Mucosa of rectum (tissue), 2 donors: ENCODE measurements around the gene CORO2B.
A peak's percentile ranks its signal among the peaks of the same experiment; 100 is the strongest.

ENCODE experiments used
- H3K27ac ChIP-seq, 2 donors: one replicate each; pipeline ENCODE4 v1.7.0; 2013; ENCODE audit warnings: inconsistent platforms in 2 of 2, low read depth in 2 of 2, low read length in 2 of 2
- H3K27me3 ChIP-seq, 2 donors: one replicate each; pipeline ENCODE4 v1.7.0; 2013; ENCODE audit warnings: low read length in 2 of 2; ENCODE audit not compliant: control insufficient read depth in 2 of 2, insufficient read depth in 2 of 2
- H3K36me3 ChIP-seq, 2 donors: one replicate each; pipeline ENCODE4 v1.7.0; 2013; ENCODE audit warnings: low read length in 2 of 2; ENCODE audit not compliant: control insufficient read depth in 2 of 2, insufficient read depth in 2 of 2
- H3K4me1 ChIP-seq, 2 donors: one replicate each; pipeline ENCODE4 v1.7.0; 2013; ENCODE audit warnings: low read length in 2 of 2, mild to moderate bottlenecking in 1 of 2; ENCODE audit not compliant: control insufficient read depth in 2 of 2, insufficient read depth in 2 of 2
- H3K4me3 ChIP-seq, 2 donors: one replicate each; pipeline ENCODE4 v1.7.0; 2013; ENCODE audit warnings: low read length in 2 of 2
- H3K9ac ChIP-seq, 2 donors: one replicate each; pipeline ENCODE4 v1.7.0; 2013; ENCODE audit warnings: low read length in 2 of 2, low read depth in 1 of 2, mild to moderate bottlenecking in 1 of 2
- H3K9me3 ChIP-seq, 2 donors: one replicate each; pipeline ENCODE4 v1.7.0; 2013; ENCODE audit warnings: low read length in 2 of 2; ENCODE audit not compliant: control insufficient read depth in 2 of 2
- donor health status: healthy.
- donor health status: Normal muscosa, but diverticular disease.

Gene CORO2B

DNA sequence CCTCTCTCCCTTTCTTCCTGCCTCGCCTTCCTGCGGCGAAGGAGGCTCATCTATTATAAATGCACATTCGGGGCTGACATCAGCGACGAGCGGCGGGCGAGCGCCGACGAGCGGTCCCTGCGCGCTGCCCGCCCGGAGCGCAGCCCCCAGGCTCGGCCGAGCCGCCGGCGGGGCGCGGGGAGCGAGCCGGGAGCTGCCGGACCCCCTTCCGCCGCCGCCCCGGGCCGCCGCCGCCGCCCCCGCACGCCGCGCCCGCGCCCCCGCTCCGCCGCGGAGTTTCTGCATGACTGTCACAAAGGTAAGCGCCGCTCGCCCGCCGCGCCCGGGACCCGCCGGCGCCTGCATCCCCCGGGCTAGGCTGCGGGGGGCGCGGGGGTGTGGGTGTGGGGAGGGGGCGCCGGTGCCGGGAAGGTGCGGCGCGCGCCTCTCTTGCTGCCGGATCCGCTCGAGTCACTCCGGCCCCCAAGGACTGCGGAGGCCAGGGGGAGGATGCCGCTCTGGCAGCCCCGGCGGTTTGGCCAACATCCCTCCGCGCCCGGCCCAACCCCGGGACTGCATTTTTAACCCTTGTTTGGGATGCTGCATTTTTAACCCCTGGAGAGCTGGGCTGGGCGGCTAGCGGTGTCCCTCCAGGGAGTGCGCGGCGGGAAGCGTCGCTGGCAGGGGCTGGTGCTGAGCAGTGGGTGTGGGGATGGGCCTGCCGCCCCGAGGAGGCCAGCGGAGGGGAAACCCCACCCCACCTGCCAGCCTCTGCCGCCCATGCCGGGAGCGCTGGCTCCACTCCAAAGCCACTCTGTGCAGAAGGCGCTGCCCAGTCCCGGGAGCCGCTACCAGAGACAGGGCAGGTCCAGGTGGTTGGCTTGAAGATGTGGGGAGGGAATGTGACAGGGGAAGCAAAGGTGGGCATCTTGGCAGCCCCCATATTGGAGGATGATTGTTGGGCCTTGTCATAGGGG, at the start of gene CORO2B:
CORO2B (plus strand) TSS at position 14 of the 956 bp plus-strand sequence; CDS start at position 284, 270 bp downstream.
- Histone ChIP-seq H3K27me3 (peaks cover 24 to 36% of the 10 kb centered on the region in 2 donors), H3K27ac (peak within 1 kb of the TSS; percentile 16 to 21), H3K4me1 (peaks cover 7 to 9% of the 10 kb centered on the region in 2 donors), H3K9ac (peak within 1 kb of the TSS in 1 of 2 donors; percentile 53), H3K9me3 (peaks cover 0 to 2% of the 10 kb centered on the region in 2 donors), H3K4me3 (peak within 1 kb of the TSS; percentile 59 to 73), H3K36me3 (no peaks in the 10 kb centered on the region)

DNA sequence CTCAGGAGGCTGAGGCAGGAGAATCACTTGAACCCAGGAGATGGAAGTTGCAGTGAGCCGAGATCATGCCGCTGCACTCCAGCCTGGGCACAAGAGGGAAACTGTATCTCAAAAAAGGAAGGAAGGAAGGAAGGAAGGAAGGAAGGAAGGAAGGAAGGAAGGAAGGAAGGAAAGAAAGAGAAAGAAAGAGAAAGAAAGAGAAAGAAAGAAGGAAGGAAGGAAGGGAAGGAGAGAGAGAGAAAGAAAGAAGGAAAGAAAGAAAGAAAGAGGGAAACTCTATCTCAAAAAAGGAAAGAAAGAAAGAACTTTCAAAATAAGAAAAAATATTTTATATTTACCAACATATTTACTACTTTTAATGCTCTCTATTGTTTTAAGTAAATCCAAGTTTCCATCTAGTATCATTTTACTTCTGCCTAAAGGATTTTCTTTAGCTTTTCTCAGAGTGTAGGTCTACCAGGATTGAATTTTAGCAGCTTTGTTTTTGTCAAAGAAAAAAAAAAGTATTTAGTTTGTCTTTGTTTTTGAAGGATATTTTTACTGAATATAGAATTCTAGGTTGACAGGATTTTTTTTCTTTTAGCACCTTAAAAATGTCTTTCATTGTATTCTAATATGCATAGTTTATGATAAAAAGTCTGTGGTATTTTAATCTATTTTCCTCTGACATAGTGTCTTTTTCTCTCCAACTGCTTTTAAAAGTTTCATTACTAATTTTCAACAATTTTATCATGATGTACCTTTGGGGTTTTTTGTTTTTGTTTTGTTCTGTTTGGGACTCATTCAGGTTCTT, 47.2 kb upstream of the CORO2B start:
- Histone ChIP-seq H3K4me3 (no peak overlapping the region), H3K36me3 (no peaks in the 10 kb centered on the region), H3K9me3 (no peaks in the 10 kb centered on the region), H3K27me3 (no peaks in the 10 kb centered on the region), H3K9ac (no peak overlapping the region), H3K27ac (no peak overlapping the region), H3K4me1 (no peaks in the 10 kb centered on the region)

DNA sequence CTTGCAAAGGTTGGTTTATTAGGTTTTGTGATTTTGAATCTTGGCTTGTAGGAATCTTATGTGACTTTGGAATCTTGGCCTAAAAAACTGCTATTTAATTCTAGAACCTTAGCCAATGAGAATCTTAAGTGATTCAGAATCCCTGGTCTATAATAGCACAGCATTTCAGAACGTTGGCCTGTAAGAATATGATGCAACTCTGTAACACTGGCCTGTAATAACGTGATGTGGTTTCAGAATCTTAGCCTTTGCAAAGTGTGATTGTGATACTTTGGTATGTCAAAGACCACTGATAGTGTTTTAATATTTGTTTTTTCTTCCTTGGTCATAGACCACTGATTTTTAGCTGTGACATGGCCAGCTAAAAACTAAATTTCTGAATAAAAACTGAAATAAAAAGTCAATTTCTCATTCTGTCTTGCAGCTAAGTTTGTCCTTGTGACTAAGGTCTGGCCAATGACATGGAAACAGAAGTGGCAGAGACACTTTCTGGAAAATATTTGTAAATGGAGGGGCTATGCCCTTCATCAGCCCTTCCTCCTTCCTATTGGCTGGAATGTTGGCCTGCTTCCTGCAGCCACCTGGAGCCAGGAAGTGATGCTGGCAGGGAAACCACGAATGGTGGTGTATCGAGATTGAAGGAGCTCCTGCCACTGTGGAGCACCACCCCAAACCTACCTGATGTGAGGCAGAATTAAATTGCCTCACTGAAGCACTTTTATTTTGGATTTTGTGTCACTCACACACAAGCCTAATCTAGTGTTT, 42.3 kb upstream of the CORO2B start:
- no peaks in the 10 kb centered on the region for H3K9me3 ChIP-seq
- no peaks in the 10 kb centered on the region for H3K4me1 ChIP-seq
- H3K27me3 ChIP-seq, result no peaks in the 10 kb centered on the region
- no peak overlapping the region for H3K9ac ChIP-seq
- H3K36me3 ChIP-seq, result no peaks in the 10 kb centered on the region
- no peak overlapping the region for H3K4me3 ChIP-seq
- no peak overlapping the region for H3K27ac ChIP-seq

DNA sequence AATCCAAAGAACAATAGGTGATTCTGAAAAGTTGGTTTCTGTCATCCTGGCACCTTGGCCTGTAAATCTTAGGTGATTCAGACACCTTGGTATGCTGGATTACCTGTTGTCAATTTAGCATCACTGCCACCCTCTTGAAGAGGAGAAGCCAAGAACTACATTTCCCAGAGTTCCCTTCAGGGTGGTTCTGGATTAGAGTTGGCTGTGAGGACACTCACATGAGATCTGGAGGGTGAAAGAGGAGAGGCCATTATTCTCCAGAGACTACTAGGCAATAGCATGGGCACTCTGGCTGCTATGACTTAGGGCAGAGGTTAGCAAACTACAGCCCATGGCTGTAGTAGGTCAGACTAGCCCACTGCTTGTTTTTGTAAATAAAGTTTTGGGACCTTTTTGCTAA, 41.7 kb upstream of the CORO2B start:
- Histone ChIP-seq H3K4me1 (no peaks in the 10 kb centered on the region), H3K9ac (no peak overlapping the region), H3K9me3 (no peaks in the 10 kb centered on the region), H3K27ac (no peak overlapping the region), H3K4me3 (no peak overlapping the region), H3K36me3 (no peaks in the 10 kb centered on the region), H3K27me3 (no peaks in the 10 kb centered on the region)

- H3K27me3 ChIP-seq, result no peaks in the 10 kb centered on the region
- no peak overlapping the region for H3K27ac ChIP-seq
These were observed 41.3 kb upstream of the CORO2B start for GRCh38 chr15:68537506-68537905.

GRCh38 chr15:68538311-68538710, 40.5 kb upstream of the CORO2B start:
- Histone ChIP-seq H3K4me3 (no peak overlapping the region), H3K9ac (no peak overlapping the region), H3K36me3 (no peaks in the 10 kb centered on the region), H3K27ac (no peak overlapping the region), H3K27me3 (peaks cover 0 to 2% of the 10 kb centered on the region in 2 donors), H3K9me3 (no peaks in the 10 kb centered on the region), H3K4me1 (no peaks in the 10 kb centered on the region)

More at GRCh38 chr15:68537506-68537905, 41.3 kb upstream of the CORO2B start:
- Histone ChIP-seq H3K36me3 (no peaks in the 10 kb centered on the region), H3K4me1 (no peaks in the 10 kb centered on the region), H3K9ac (no peak overlapping the region), H3K4me3 (no peak overlapping the region), H3K9me3 (no peaks in the 10 kb centered on the region)

GRCh38 chr15:68541743-68542142, 37.0 kb upstream of the CORO2B start:
- Histone ChIP-seq H3K4me3 (no peak overlapping the region), H3K27me3 (peaks cover 0 to 3% of the 10 kb centered on the region in 2 donors), H3K9ac (no peak overlapping the region), H3K9me3 (no peaks in the 10 kb centered on the region), H3K4me1 (no peaks in the 10 kb centered on the region), H3K27ac (no peak overlapping the region), H3K36me3 (no peaks in the 10 kb centered on the region)

GRCh38 chr15:68542348-68542747, 36.4 kb upstream of the CORO2B start:
- H3K9me3 ChIP-seq, result no peaks in the 10 kb centered on the region
- H3K9ac ChIP-seq, result no peak overlapping the region
- H3K4me3 ChIP-seq, result no peak overlapping the region
- peaks cover 0 to 3% of the 10 kb centered on the region in 2 donors for H3K27me3 ChIP-seq
- H3K4me1 ChIP-seq, result no peaks in the 10 kb centered on the region
- H3K27ac ChIP-seq, result no peak overlapping the region
- no peaks in the 10 kb centered on the region for H3K36me3 ChIP-seq

DNA sequence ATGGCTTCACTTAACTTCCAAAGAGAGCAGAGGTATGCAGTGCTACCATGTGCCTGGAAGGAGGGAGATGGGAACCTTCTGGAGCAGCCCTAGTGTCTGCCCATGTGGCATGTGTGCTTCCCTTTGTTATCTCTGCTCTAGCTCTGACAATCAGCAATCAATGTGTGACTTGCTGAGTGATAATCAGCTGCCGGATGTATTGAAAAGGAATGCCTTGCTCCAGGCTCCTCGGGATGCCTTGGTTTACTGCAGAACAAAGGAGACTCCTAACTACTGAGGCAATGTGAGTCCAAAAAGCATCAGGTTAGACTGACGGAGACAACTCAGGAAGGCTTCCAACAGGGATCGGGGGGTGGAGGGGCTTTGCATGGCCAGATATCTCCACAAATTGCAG, 36.0 kb upstream of the CORO2B start:
- H3K9ac ChIP-seq, result no peak overlapping the region
- H3K36me3 ChIP-seq, result no peaks in the 10 kb centered on the region

More for the DNA sequence above, 36.0 kb upstream of the CORO2B start:
- H3K4me1 ChIP-seq, result no peaks in the 10 kb centered on the region
- no peaks in the 10 kb centered on the region for H3K9me3 ChIP-seq
- peaks cover 0 to 3% of the 10 kb centered on the region in 2 donors for H3K27me3 ChIP-seq
- H3K4me3 ChIP-seq, result no peak overlapping the region
- no peak overlapping the region for H3K27ac ChIP-seq
